Measurements from ENCODE around the gene CCDC154.
"Not testable (repeated sequence)": the region's sequence is repeated elsewhere in the genome, so short reads cannot be mapped to it uniquely, and the experiment has no call there.

Gene CCDC154

GRCh38 chr16:1443980-1444729 lies at the start of gene CCDC154:
Gene CCDC154, minus strand, starts transcription at chr16:1444556. Its CDS starts 234 bp downstream, at chr16:1444322.
- no peak for DNase-seq (ENCODE audit: low read depth in 2 of 2)

- DNase-seq (ENCODE audit: low read depth in 2 of 2) = no peak
Observed at GRCh38 chr16:1493746-1494094, 49.4 kb upstream of the CCDC154 start.

- DNase-seq (ENCODE audit: low read depth in 2 of 2) = peak; percentile 70 to 73
Observed at GRCh38 chr16:1492923-1493745, 48.8 kb upstream of the CCDC154 start, which contains the start of gene TELO2. Gene TELO2, plus strand, starts transcription at chr16:1493360. Its CDS starts 922 bp downstream, at chr16:1494282.

GRCh38 chr16:1492082-1492922 lies 47.9 kb upstream of the CCDC154 start:
- DNase-seq (ENCODE audit: low read depth in 2 of 2) = no peak

GRCh38 chr16:1491327-1491726 lies 47.0 kb upstream of the CCDC154 start:
- no peak for DNase-seq (ENCODE audit: low read depth in 2 of 2)

- no peak for DNase-seq (ENCODE audit: low read depth in 2 of 2)
Observed at GRCh38 chr16:1489077-1489476, 44.7 kb upstream of the CCDC154 start.

GRCh38 chr16:1488619-1489018 lies 44.3 kb upstream of the CCDC154 start, which contains the start of gene PTX4:
Gene PTX4, minus strand, starts transcription at chr16:1488944. Its CDS starts 35 bp downstream, at chr16:1488909.
- no peak for DNase-seq (ENCODE audit: low read depth in 2 of 2)

- no peak for DNase-seq (ENCODE audit: low read depth in 2 of 2)
Observed at GRCh38 chr16:1488054-1488601, 43.8 kb upstream of the CCDC154 start.

- DNase-seq (ENCODE audit: low read depth in 2 of 2) = no peak
Observed at GRCh38 chr16:1487395-1488053, 43.2 kb upstream of the CCDC154 start.

GRCh38 chr16:1486551-1487390 lies 42.4 kb upstream of the CCDC154 start:
- DNase-seq (ENCODE audit: low read depth in 2 of 2) = no peak

GRCh38 chr16:1485847-1486496 lies 41.6 kb upstream of the CCDC154 start:
- DNase-seq (ENCODE audit: low read depth in 2 of 2) = no peak

GRCh38 chr16:1481906-1482835 lies 37.8 kb upstream of the CCDC154 start:
- no peak for DNase-seq (ENCODE audit: low read depth in 2 of 2)

- DNase-seq (ENCODE audit: low read depth in 2 of 2) = not testable (repeated sequence)
Observed at GRCh38 chr16:1478937-1479336, 34.6 kb upstream of the CCDC154 start.

- DNase-seq (ENCODE audit: low read depth in 2 of 2) = no peak
Observed at GRCh38 chr16:1477033-1477432, 32.7 kb upstream of the CCDC154 start.

- no peak for DNase-seq (ENCODE audit: low read depth in 2 of 2)
Observed at GRCh38 chr16:1475552-1476114, 31.3 kb upstream of the CCDC154 start.

- DNase-seq (ENCODE audit: low read depth in 2 of 2) = peak; percentile 72 to 82
Observed at GRCh38 chr16:1474796-1475551, 30.6 kb upstream of the CCDC154 start, which contains the start of gene CLCN7. Gene CLCN7, minus strand, starts transcription at chr16:1475028. Its CDS starts 54 bp downstream, at chr16:1474974.

GRCh38 chr16:1474082-1474795 lies 29.9 kb upstream of the CCDC154 start:
- no peak for DNase-seq (ENCODE audit: low read depth in 2 of 2)

Measured in activated CD8-positive, alpha-beta memory T cell treated with anti-CD3 and anti-CD28 coated beads for 4 hours (primary cell).